PC-3 (cell line): Measurements from ENCODE around the gene CBX6. TPM values are rescaled to one million over a fixed set of nuclear protein-coding genes. Genes with fewer than 3 reads are reported as not detected.
A peak's percentile ranks its signal among the peaks of the same experiment; 100 is the strongest.

ENCODE experiments used
- ATAC-seq: fragments of 200-7000 bp; cut with Tn5 transposase; 2 replicates; pipeline ENCODE4 v1.9.1; 2020; ENCODE audit warnings: mild to moderate bottlenecking, moderate library complexity
- BruUV-seq: library from RNA; stranded (reverse); fragments of 400-500 nt; replicated peaks from 2 replicates; lab custom pipeline; 2021; lab: Mats Ljungman, UMichigan
- CTCF ChIA-PET: fragments of 300-600 bp; sonication (Branson Sonifier 250); formaldehyde crosslinking; loops from one replicate; lab custom pipeline; 2022; ENCODE audit warnings: antibody characterized with exemption; lab: Charles Lee
- POLR2A ChIA-PET: fragments of 300-600 bp; sonication (Branson Sonifier 250); formaldehyde crosslinking; loops from one replicate; lab custom pipeline; 2022; ENCODE audit warnings: antibody characterized with exemption; ENCODE audit not compliant: unreplicated experiment; lab: Charles Lee
- DNase-seq: peaks from one replicate; pipeline ENCODE4 v3.0.0-alpha.2; 2015
- H2AFZ ChIP-seq: fragments of 300-600 bp; sonication (generic); 2 replicates; pipeline ENCODE4 v1.6.0; 2016; ENCODE audit warnings: antibody characterized with exemption, low read length
- H3F3A ChIP-seq: fragments of 300-600 bp; sonication (generic); one replicate; pipeline ENCODE4 v1.6.0; 2017; ENCODE audit warnings: antibody characterized with exemption, low read length, control low read depth, mild to moderate bottlenecking; ENCODE audit not compliant: unreplicated experiment
- H3K27ac ChIP-seq: fragments of 300-600 bp; sonication (generic); 2 replicates; pipeline ENCODE4 v1.5.1; 2016; ENCODE audit warnings: mild to moderate bottlenecking, low read length
- H3K27me3 ChIP-seq: fragments of 300-600 bp; sonication (generic); 2 replicates; pipeline ENCODE4 v1.6.1; 2016; ENCODE audit warnings: low read length, mixed read lengths
- H3K36me3 ChIP-seq: fragments of 300-600 bp; sonication (generic); 2 replicates; pipeline ENCODE4 v1.6.1; 2016; ENCODE audit warnings: low read depth, mixed run types, low read length, mixed read lengths
- H3K4me1 ChIP-seq: fragments of 300-600 bp; sonication (generic); 2 replicates; pipeline ENCODE4 v1.5.1; 2016; ENCODE audit warnings: low read length; ENCODE audit not compliant: insufficient read depth
- H3K4me2 ChIP-seq: fragments of 300-600 bp; sonication (generic); 2 replicates; pipeline ENCODE4 v1.6.0; 2016; ENCODE audit warnings: low read length
- H3K4me3 ChIP-seq: fragments of 300-600 bp; sonication (generic); 2 replicates; pipeline ENCODE4 v1.5.1; 2016; ENCODE audit warnings: mild to moderate bottlenecking, low read length, mixed read lengths
- H3K79me2 ChIP-seq: fragments of 300-600 bp; sonication (generic); 2 replicates; pipeline ENCODE4 v1.6.1; 2017; ENCODE audit warnings: low read length, mixed read lengths
- H3K9ac ChIP-seq: fragments of 300-600 bp; sonication (generic); 2 replicates; pipeline ENCODE4 v1.6.0; 2016; ENCODE audit warnings: mild to moderate bottlenecking, low read length
- H3K9me2 ChIP-seq: fragments of 300-600 bp; sonication (generic); replicated peaks from 2 replicates; pipeline ENCODE4 v1.6.1; 2016; ENCODE audit warnings: mixed run types, low read length, mixed read lengths
- H3K9me3 ChIP-seq: fragments of 300-600 bp; sonication (generic); 2 replicates; pipeline ENCODE4 v1.6.1; 2016; ENCODE audit warnings: low read length, mixed read lengths
- H4K20me1 ChIP-seq: fragments of 300-600 bp; sonication (generic); 2 replicates; pipeline ENCODE4 v1.6.1; 2016; ENCODE audit warnings: low read length, mixed read lengths
- CTCF ChIP-seq: fragments of 300-600 bp; sonication (generic); conservative IDR thresholded peaks from 2 replicates; pipeline ENCODE4 v1.5.1; 2017; ENCODE audit warnings: antibody characterized with exemption, low read depth, mild to moderate bottlenecking, low read length
- EZH2 ChIP-seq: fragments of 300-600 bp; sonication (generic); IDR thresholded peaks from one replicate; pipeline ENCODE4 v1.6.1; 2017; ENCODE audit warnings: antibody characterized with exemption, mild to moderate bottlenecking, low read length; ENCODE audit not compliant: unreplicated experiment
- EZH2phosphoT487 ChIP-seq: fragments of 300-600 bp; sonication (generic); IDR thresholded peaks from 2 replicates; pipeline ENCODE4 v1.6.1; 2018; ENCODE audit warnings: mild to moderate bottlenecking, antibody characterized with exemption, low read length, borderline replicate concordance
- intact Hi-C: fragments of 100-400 bp; cut with micrococcal nuclease; formaldehyde crosslinking; loops from 2 replicates; pipeline ENCODE4 v1.9.0; 2023
- total RNA-seq: library from RNA; depleted of rRNA; stranded (reverse); fragments of >200 nt; gene quantifications from 2 replicates; pipeline ENCODE4 v1.2.3, GENCODE V29; 2014

The CBX6 gene
- total RNA-seq, 1 experiment from 2014 or later, result 37.5 TPM

- no peaks in the 10 kb centered on the region for H3K27me3 ChIP-seq
- no peak overlapping the region for H3K27ac ChIP-seq
- TF ChIP-seq EZH2phosphoT487, result no peak
- TF ChIP-seq EZH2, result no peak
- no peak for TF ChIP-seq CTCF
- no TSS peak for BruUV-seq
- no peaks in the 10 kb centered on the region for H3K79me2 ChIP-seq
- no peaks in the 10 kb centered on the region for H4K20me1 ChIP-seq
- H3K9ac ChIP-seq, result no peak overlapping the region
- intact Hi-C loops, result no loop called here
- H3K9me2 ChIP-seq, result no peaks in the 10 kb centered on the region
- H3F3A ChIP-seq, result no peaks in the 10 kb centered on the region
- no peaks in the 10 kb centered on the region for H3K9me3 ChIP-seq
- ATAC-seq (no peak), DNase-seq (no peak)
- H3K36me3 ChIP-seq, result no peaks in the 10 kb centered on the region
- ChIA-PET POLR2A (no interaction called here), CTCF (interaction anchor here (0.9 kb wide), 1 partner anchor 69 kb away, joined by 3 read pairs; no protein-coding TSS in a partner anchor)
- no peak overlapping the region for H2AFZ ChIP-seq
- H3K4me2 ChIP-seq, result no peak overlapping the region
- no peak overlapping the region for H3K4me3 ChIP-seq
- H3K4me1 ChIP-seq, result peaks cover 22% of the 10 kb centered on the region
Measured at GRCh38 chr22:38837414-38837928, 34.5 kb downstream of the CBX6 start.

- Histone ChIP-seq H3K27ac (0 out of 2 replicates have a peak overlapping the region, but pooled peaks have one; percentile 23), H3K9me2 (no peaks in the 10 kb centered on the region), H3K9me3 (no peaks in the 10 kb centered on the region), H3K36me3 (no peaks in the 10 kb centered on the region), H3K9ac (no peak overlapping the region), H3K27me3 (no peaks in the 10 kb centered on the region), H3K4me3 (peak overlapping the region; percentile 32; the same call in 1 of the 2 replicates), H3K4me2 (peak overlapping the region; percentile 71), H3F3A (no peaks in the 10 kb centered on the region), H4K20me1 (no peaks in the 10 kb centered on the region), H3K79me2 (no peaks in the 10 kb centered on the region), H3K4me1 (peaks cover 13% of the 10 kb centered on the region), H2AFZ (peak overlapping the region; percentile 59)
- no TSS peak for BruUV-seq
- no peak for TF ChIP-seq EZH2
- no peak for TF ChIP-seq CTCF
- TF ChIP-seq EZH2phosphoT487, result no peak
- peak; percentile 65 for DNase-seq
- intact Hi-C loops, result no loop called here
- ChIA-PET CTCF (interaction anchor here (0.6 to 0.7 kb wide), 2 partner anchors 67 kb away, joined by 3 read pairs; no protein-coding TSS in a partner anchor), POLR2A (no interaction called here)
- peak; percentile 78 for ATAC-seq
Measured at GRCh38 chr22:38835888-38836301, 36.1 kb downstream of the CBX6 start.

GRCh38 chr22:38834991-38835390 is 37.0 kb downstream of the CBX6 start:
- H3K79me2 ChIP-seq, result no peaks in the 10 kb centered on the region
- CTCF ChIA-PET, result interaction anchor here (0.7 kb wide), 1 partner anchor 66 kb away, joined by 3 read pairs; no protein-coding TSS in a partner anchor
- no peaks in the 10 kb centered on the region for H3K9me2 ChIP-seq
- H3K36me3 ChIP-seq, result no peaks in the 10 kb centered on the region
- BruUV-seq, result no TSS peak
- no peak overlapping the region for H3K4me2 ChIP-seq
- H2AFZ ChIP-seq, result no peak overlapping the region
- no peaks in the 10 kb centered on the region for H3K27me3 ChIP-seq
- TF ChIP-seq CTCF, result no peak
- TF ChIP-seq EZH2, result no peak
- no peak for TF ChIP-seq EZH2phosphoT487
- no peak for ATAC-seq
- peaks cover 13% of the 10 kb centered on the region for H3K4me1 ChIP-seq
- no peak overlapping the region for H3K4me3 ChIP-seq
- DNase-seq, result no peak
- H3K27ac ChIP-seq, result no peak overlapping the region
- H3F3A ChIP-seq, result no peaks in the 10 kb centered on the region
- POLR2A ChIA-PET, result no interaction called here
- H3K9me3 ChIP-seq, result no peaks in the 10 kb centered on the region
- H3K9ac ChIP-seq, result no peak overlapping the region
- intact Hi-C loops, result no loop called here
- H4K20me1 ChIP-seq, result no peaks in the 10 kb centered on the region
